CD4-positive, alpha-beta T cell (primary cell): ENCODE measurements around the gene MYO1E. TPM values are rescaled to one million over a fixed set of nuclear protein-coding genes. Genes with fewer than 3 reads are reported as not detected.

Experiments
- ATAC-seq: fragments of 200-7000 bp; cut with Tn5 transposase; one replicate; pipeline ENCODE4 v1.10.0; 2022; ENCODE audit warnings: mild to moderate bottlenecking; ENCODE audit not compliant: poor library complexity
- CTCF ChIA-PET: fragments of 350-600 bp; sonication (Branson Sonifier 250); formaldehyde crosslinking; loops from one replicate; lab custom pipeline; 2021; ENCODE audit warnings: antibody characterized with exemption, inconsistent platforms; lab: Charles Lee
- POLR2A ChIA-PET: fragments of 350-600 bp; sonication (Branson Sonifier 250); formaldehyde crosslinking; loops from one replicate; lab custom pipeline; 2021; ENCODE audit warnings: antibody characterized with exemption, inconsistent platforms; lab: Charles Lee
- DNase-seq, 14 experiments: peaks; one replicate each; pipeline ENCODE4 v3.0.0-alpha.2; 2013 to 2020; ENCODE audit warnings: mixed read lengths in 2 of 14
- H3K27ac ChIP-seq, 2 donors: one replicate each; pipeline versions ENCODE4 v1.5.1 to v1.7.0; 2013; ENCODE audit warnings: low read length in 2 of 2, low read depth in 1 of 2, mild to moderate bottlenecking in 1 of 2
- H3K27me3 ChIP-seq, 2 experiments: 1 replicate in 1 of 2; 2 replicates in 1 of 2; pipeline versions ENCODE4 v1.6.1 to v1.7.0; 2013; ENCODE audit warnings: low read length in 2 of 2, control low read depth in 1 of 2, mild to moderate bottlenecking in 1 of 2, moderate library complexity in 1 of 2; ENCODE audit not compliant: insufficient read depth in 2 of 2, control insufficient read depth in 1 of 2
- H3K36me3 ChIP-seq: one replicate; pipeline ENCODE4 v1.6.1; 2013; ENCODE audit warnings: low read length, control low read depth; ENCODE audit not compliant: insufficient read depth
- H3K4me1 ChIP-seq: one replicate; pipeline ENCODE4 v1.6.1; 2013; ENCODE audit warnings: low read length, control low read depth; ENCODE audit not compliant: insufficient read depth
- H3K4me3 ChIP-seq: one replicate; pipeline ENCODE4 v1.5.1; 2013; ENCODE audit warnings: mild to moderate bottlenecking, low read length, moderate library complexity
- H3K9me3 ChIP-seq, 2 experiments: 1 replicate in 1 of 2; 2 replicates in 1 of 2; pipeline versions ENCODE4 v1.6.1 to v1.7.0; 2013; ENCODE audit warnings: low read length in 2 of 2, mild to moderate bottlenecking in 2 of 2, control low read depth in 1 of 2, moderate library complexity in 1 of 2; ENCODE audit not compliant: control insufficient read depth in 1 of 2, insufficient read depth in 1 of 2
- H3K27ac Mint-ChIP-seq: one replicate; pipeline ENCODE4 v1.8.0; 2020; ENCODE audit warnings: mixed read lengths
- H3K27me3 Mint-ChIP-seq: one replicate; pipeline ENCODE4 v1.8.0; 2021; ENCODE audit warnings: mixed read lengths
- H3K36me3 Mint-ChIP-seq: one replicate; pipeline ENCODE4 v1.8.0; 2021; ENCODE audit warnings: low read depth, mixed read lengths
- H3K4me1 Mint-ChIP-seq: one replicate; pipeline ENCODE4 v1.8.0; 2021; ENCODE audit warnings: low read depth, mixed read lengths
- H3K4me3 Mint-ChIP-seq: one replicate; pipeline ENCODE4 v1.8.0; 2020; ENCODE audit warnings: mild to moderate bottlenecking, mixed read lengths
- H3K9me3 Mint-ChIP-seq: one replicate; pipeline ENCODE4 v1.8.0; 2020; ENCODE audit warnings: mixed read lengths
- intact Hi-C, 2 experiments: fragments of 100-400 bp; cut with DNase I in 1 of 2; cut with micrococcal nuclease in 1 of 2; formaldehyde crosslinking; loops; one replicate each; pipeline versions ENCODE4 v1.15.1 to v1.9.0; 2023 to 2025; cut with DNase I, micrococcal nuclease
- total RNA-seq, 174 experiments: library from RNA in 2 of 174; stranded (reverse) in 2 of 174; gene quantifications; one replicate each; pipeline ENCODE4 v1.2.3 and lab custom pipeline; 2021 to 2026
- TF ChIP-seq, protein P1 (sequence below): fragments of 200-600 bp; IDR thresholded peaks from one replicate; pipeline ENCODE4 v1.8.0; 2022; ENCODE audit warnings: antibody characterized with exemption, mild to moderate bottlenecking

The MYO1E gene
- total RNA-seq, 2 experiments from 2014 or later = 0.59 to 0.63 TPM

DNA sequence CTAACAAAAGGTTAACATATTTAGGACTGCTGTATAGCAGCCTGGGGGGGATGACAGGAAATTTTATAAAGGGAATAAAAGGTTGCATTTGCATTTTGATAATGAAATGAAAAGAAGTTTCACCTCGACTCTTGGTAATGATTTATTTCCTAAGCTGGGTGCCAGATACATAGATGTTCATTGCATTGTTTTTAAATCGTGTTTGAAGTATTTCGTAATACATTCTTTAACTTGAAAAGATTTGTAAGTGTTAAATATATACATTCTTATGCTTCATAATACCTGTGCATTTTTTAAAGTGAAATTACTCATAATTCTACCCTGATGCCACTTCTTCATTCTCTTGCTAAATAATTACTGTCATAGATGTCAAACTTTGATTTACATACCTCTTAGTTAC, 143.2 kb downstream of the MYO1E start:
- POLR2A ChIA-PET = no interaction called here
- intact Hi-C loops = no loop called here

DNA sequence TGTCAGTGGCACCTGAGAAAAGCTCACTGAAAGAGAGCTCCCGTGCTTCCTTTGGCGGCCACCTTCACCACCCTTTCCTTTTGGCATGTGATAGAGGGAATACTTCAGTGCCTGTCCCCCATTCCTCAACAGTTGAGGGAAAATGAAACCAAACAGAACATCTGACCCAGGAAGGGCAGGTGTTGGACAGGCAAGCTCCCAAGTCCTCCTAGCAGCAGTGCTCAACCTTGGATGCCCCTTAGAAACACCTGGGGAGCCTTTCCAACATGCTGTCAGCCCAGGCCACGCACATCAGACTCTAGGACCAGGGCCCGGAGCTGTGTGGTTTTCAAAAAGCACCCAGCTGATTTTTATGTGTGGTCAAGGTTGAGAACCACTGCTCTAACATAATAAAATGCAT, 143.7 kb downstream of the MYO1E start:
- Histone ChIP-seq H3K4me1 (no peaks in the 10 kb centered on the region), H3K36me3 (no peaks in the 10 kb centered on the region), H3K9me3 (peaks cover 0 to 3% of the 10 kb centered on the region in 2 experiments), H3K27ac (no peak overlapping the region), H3K4me3 (no peak overlapping the region), H3K27me3 (peaks cover 0 to 3% of the 10 kb centered on the region in 2 experiments)
- TF ChIP-seq, protein P1, sequence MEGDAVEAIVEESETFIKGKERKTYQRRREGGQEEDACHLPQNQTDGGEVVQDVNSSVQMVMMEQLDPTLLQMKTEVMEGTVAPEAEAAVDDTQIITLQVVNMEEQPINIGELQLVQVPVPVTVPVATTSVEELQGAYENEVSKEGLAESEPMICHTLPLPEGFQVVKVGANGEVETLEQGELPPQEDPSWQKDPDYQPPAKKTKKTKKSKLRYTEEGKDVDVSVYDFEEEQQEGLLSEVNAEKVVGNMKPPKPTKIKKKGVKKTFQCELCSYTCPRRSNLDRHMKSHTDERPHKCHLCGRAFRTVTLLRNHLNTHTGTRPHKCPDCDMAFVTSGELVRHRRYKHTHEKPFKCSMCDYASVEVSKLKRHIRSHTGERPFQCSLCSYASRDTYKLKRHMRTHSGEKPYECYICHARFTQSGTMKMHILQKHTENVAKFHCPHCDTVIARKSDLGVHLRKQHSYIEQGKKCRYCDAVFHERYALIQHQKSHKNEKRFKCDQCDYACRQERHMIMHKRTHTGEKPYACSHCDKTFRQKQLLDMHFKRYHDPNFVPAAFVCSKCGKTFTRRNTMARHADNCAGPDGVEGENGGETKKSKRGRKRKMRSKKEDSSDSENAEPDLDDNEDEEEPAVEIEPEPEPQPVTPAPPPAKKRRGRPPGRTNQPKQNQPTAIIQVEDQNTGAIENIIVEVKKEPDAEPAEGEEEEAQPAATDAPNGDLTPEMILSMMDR = no peak
- Mint-ChIP-seq H3K4me3 (no peak overlapping the region), H3K4me1 (no peaks in the 10 kb centered on the region), H3K9me3 (no peaks in the 10 kb centered on the region), H3K27ac (no peak overlapping the region), H3K36me3 (no peaks in the 10 kb centered on the region), H3K27me3 (peaks cover 5% of the 10 kb centered on the region)
- ATAC-seq (no peak), DNase-seq (no peak)
- CTCF ChIA-PET = interaction anchor here (0.6 kb wide), 1 partner anchor 122 kb away, joined by 3 read pairs; no protein-coding TSS in a partner anchor
- POLR2A ChIA-PET = no interaction called here
- intact Hi-C loops = no loop called here

More for the DNA sequence above, 143.2 kb downstream of the MYO1E start:
- no peak overlapping the region for H3K4me3 Mint-ChIP-seq
- no peaks in the 10 kb centered on the region for H3K36me3 Mint-ChIP-seq
- no peak overlapping the region for H3K4me3 ChIP-seq
- no peak for DNase-seq
- peaks cover 4% of the 10 kb centered on the region for H3K27me3 Mint-ChIP-seq
- H3K27me3 ChIP-seq = peaks cover 0 to 3% of the 10 kb centered on the region in 2 experiments
- H3K36me3 ChIP-seq = no peaks in the 10 kb centered on the region
- CTCF ChIA-PET = no interaction called here
- no peak for ATAC-seq
- H3K4me1 Mint-ChIP-seq = no peaks in the 10 kb centered on the region
- no peak overlapping the region for H3K27ac Mint-ChIP-seq
- peaks cover 0 to 3% of the 10 kb centered on the region in 2 experiments for H3K9me3 ChIP-seq
- H3K27ac ChIP-seq = no peak overlapping the region
- TF ChIP-seq, protein P1 = no peak
- H3K4me1 ChIP-seq = no peaks in the 10 kb centered on the region
- H3K9me3 Mint-ChIP-seq = no peaks in the 10 kb centered on the region

DNA sequence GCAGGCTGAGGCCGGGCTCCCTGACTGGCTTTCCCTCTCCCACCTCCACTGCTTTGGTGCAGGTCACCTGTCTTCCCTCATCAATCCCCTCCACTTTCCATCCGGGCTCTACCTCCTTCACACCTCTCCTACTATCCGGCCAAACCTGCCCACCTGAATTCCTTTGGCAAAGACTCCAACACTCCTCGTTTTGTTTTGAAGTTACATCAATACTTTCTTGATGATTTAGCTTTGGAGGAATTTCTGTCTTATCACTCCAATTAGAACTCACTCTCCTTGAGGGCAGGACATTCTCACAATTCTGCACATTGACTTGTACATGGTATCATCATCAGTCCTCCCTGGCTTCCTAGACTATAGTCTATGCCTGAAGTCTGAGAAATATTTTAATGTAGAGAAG, 145.7 kb downstream of the MYO1E start:
- ChIA-PET CTCF (no interaction called here), POLR2A (no interaction called here)
- Histone ChIP-seq H3K9me3 (peaks cover 0 to 3% of the 10 kb centered on the region in 2 experiments), H3K4me3 (no peak overlapping the region), H3K4me1 (no peaks in the 10 kb centered on the region), H3K36me3 (no peaks in the 10 kb centered on the region), H3K27me3 (peaks cover 0 to 3% of the 10 kb centered on the region in 2 experiments), H3K27ac (no peak overlapping the region)
- intact Hi-C loops = no loop called here
- DNase-seq = no peak
- no peaks in the 10 kb centered on the region for H3K4me1 Mint-ChIP-seq
- H3K27ac Mint-ChIP-seq = no peak overlapping the region
- H3K36me3 Mint-ChIP-seq = no peaks in the 10 kb centered on the region
- ATAC-seq = no peak
- no peak overlapping the region for H3K4me3 Mint-ChIP-seq
- H3K9me3 Mint-ChIP-seq = no peaks in the 10 kb centered on the region
- TF ChIP-seq, protein P1 = no peak
- peaks cover 12% of the 10 kb centered on the region for H3K27me3 Mint-ChIP-seq
